SK-N-SH (cell line): ENCODE measurements around the gene NME3. TPM values are rescaled to one million over a fixed set of nuclear protein-coding genes. Genes with fewer than 3 reads are reported as not detected.

Source experiments
- CTCF ChIA-PET: fragments of 300-600, 350-600 bp; formaldehyde crosslinking; extraction: SDS; loops from one replicate; lab custom pipeline; 2021; lab: Yijun Ruan, JAX
- POLR2A ChIA-PET: fragments of 350-600 bp; sonication (Branson Sonifier 250); formaldehyde crosslinking; extraction: SDS; loops from one replicate; lab custom pipeline; 2020; ENCODE audit warnings: antibody characterized with exemption, inconsistent platforms; lab: Yijun Ruan, JAX
- DNase-seq: peaks from one replicate; pipeline ENCODE4 v3.0.0; 2012
- H2AFZ ChIP-seq: fragments of 200-600 bp; sonication (generic); 2 replicates; pipeline ENCODE4 v1.8.1; 2016; ENCODE audit warnings: antibody characterized with exemption, mild to moderate bottlenecking, low read depth
- H3F3A ChIP-seq: fragments of 200-600 bp; sonication (generic); replicated peaks from 2 replicates; pipeline ENCODE3; 2016; ENCODE audit warnings: antibody characterized with exemption, mild to moderate bottlenecking; ENCODE audit not compliant: insufficient read depth
- H3K27ac ChIP-seq, 2 experiments: fragments of 200-500 bp in 1 of 2; fragments of 200-600 bp in 1 of 2; sonication (Bioruptor generic) in 1 of 2; sonication (generic), shearing (Covaris generic) in 1 of 2; 2 replicates each; pipeline versions ENCODE4 v1.5.1 to v1.6.1; 2014 to 2016; ENCODE audit warnings: low read depth in 2 of 2, inconsistent platforms in 1 of 2, low read length in 1 of 2, mild to moderate bottlenecking in 1 of 2, mixed read lengths in 1 of 2
- H3K27me3 ChIP-seq: fragments of 200-600 bp; sonication (generic), shearing (Covaris generic); 2 replicates; pipeline ENCODE4 v1.6.1; 2016; ENCODE audit warnings: mixed run types; ENCODE audit not compliant: insufficient read depth
- H3K36me3 ChIP-seq, 2 experiments: fragments of 200-500 bp in 1 of 2; fragments of 200-600 bp in 1 of 2; sonication (Bioruptor generic) in 1 of 2; sonication (generic) in 1 of 2; replicated peaks in 1 of 2; 2 replicates each; pipeline versions ENCODE3 to v1.5.1; 2014 to 2016; ENCODE audit warnings: low read length in 1 of 2, mild to moderate bottlenecking in 1 of 2; ENCODE audit not compliant: insufficient read depth in 2 of 2, control insufficient read depth in 1 of 2
- H3K4me1 ChIP-seq, 2 experiments: fragments of 200-500 bp in 1 of 2; fragments of 200-600 bp in 1 of 2; sonication (Bioruptor generic) in 1 of 2; sonication (generic), shearing (Covaris generic) in 1 of 2; 2 replicates each; pipeline versions ENCODE4 v1.5.1 to v1.6.1; 2014 to 2016; ENCODE audit warnings: low read depth in 1 of 2, low read length in 1 of 2, mixed run types in 1 of 2; ENCODE audit not compliant: insufficient read depth in 2 of 2, control insufficient read depth in 1 of 2
- H3K4me2 ChIP-seq: fragments of 200-600 bp; sonication (generic), shearing (Covaris generic); 2 replicates; pipeline ENCODE4 v1.6.1; 2017; ENCODE audit warnings: mixed run types
- H3K4me3 ChIP-seq, 2 experiments: fragments of 200-500 bp in 1 of 2; fragments of 200-600 bp in 1 of 2; sonication (Bioruptor generic) in 1 of 2; sonication (generic), shearing (Covaris generic) in 1 of 2; 2 replicates each; pipeline versions ENCODE4 v1.5.1 to v1.8.1; 2014 to 2016; ENCODE audit warnings: low read depth in 2 of 2, inconsistent platforms in 1 of 2, low read length in 1 of 2, mild to moderate bottlenecking in 1 of 2, mixed read lengths in 1 of 2, moderate library complexity in 1 of 2
- H3K79me2 ChIP-seq: fragments of 200-600 bp; sonication (generic); 2 replicates; pipeline ENCODE4 v1.8.1; 2017; ENCODE audit warnings: mild to moderate bottlenecking; ENCODE audit not compliant: insufficient read depth
- H3K9ac ChIP-seq: fragments of 200-600 bp; sonication (generic); 2 replicates; pipeline ENCODE4 v1.6.1; 2017; ENCODE audit warnings: mixed run types
- H3K9me2 ChIP-seq: fragments of 200-600 bp; sonication (generic); 2 replicates; pipeline ENCODE4 v1.6.1; 2017; ENCODE audit warnings: mixed run types
- H3K9me3 ChIP-seq: fragments of 200-600 bp; sonication (generic); 2 replicates; pipeline ENCODE4 v1.6.1; 2017; ENCODE audit warnings: mixed run types, mild to moderate bottlenecking, moderate library complexity
- H4K20me1 ChIP-seq: fragments of 200-600 bp; sonication (generic); 2 replicates; pipeline ENCODE4 v1.6.1; 2017; ENCODE audit warnings: mild to moderate bottlenecking, mixed run types; ENCODE audit not compliant: insufficient read depth
- EP300 ChIP-seq, 2 experiments: IDR thresholded peaks; 2 replicates each; pipeline versions ENCODE4 v1.4.0 to v1.6.1; 2012; ENCODE audit warnings: borderline replicate concordance in 1 of 2, low read depth in 1 of 2, low read length in 1 of 2
- GATA2 ChIP-seq: sonication (generic); formaldehyde crosslinking; IDR thresholded peaks from 2 replicates; pipeline ENCODE4 v1.5.0; 2020; ENCODE audit warnings: mild to moderate bottlenecking, missing genetic modification reagents
- MEF2A ChIP-seq: IDR thresholded peaks from 2 replicates; pipeline ENCODE4 v1.4.0; 2012; ENCODE audit warnings: low read depth, borderline replicate concordance
- PBX3 ChIP-seq: IDR thresholded peaks from 2 replicates; pipeline ENCODE4; 2012
- POLR2AphosphoS5 ChIP-seq: IDR thresholded peaks from 2 replicates; pipeline ENCODE4 v1.6.1; 2012; ENCODE audit warnings: low read depth, low read length
- REST ChIP-seq: IDR thresholded peaks from 2 replicates; pipeline ENCODE4 v1.6.1; 2012; ENCODE audit warnings: mild to moderate bottlenecking, low read depth, low read length, moderate library complexity
- RFX5 ChIP-seq: IDR thresholded peaks from 2 replicates; pipeline ENCODE4 v1.6.1; 2012; ENCODE audit warnings: mild to moderate bottlenecking, improper control_type of control experiment, low read length
- TEAD4 ChIP-seq: IDR thresholded peaks from 2 replicates; pipeline ENCODE4 v1.4.0; 2012; ENCODE audit warnings: mild to moderate bottlenecking, borderline replicate concordance; ENCODE audit not compliant: insufficient read depth
- YY1 ChIP-seq: IDR thresholded peaks from 2 replicates; pipeline ENCODE4 v1.4.0; 2012; ENCODE audit warnings: low read depth, mild to moderate bottlenecking
- WGBS: methylation state at CpG from one replicate; pipeline ENCODE4 v1.1.6; 2017; ENCODE audit warnings: low lambda C conversion rate; 5-methylcytosine and 5-hydroxymethylcytosine counted together
- polyA plus RNA-seq, 3 experiments: library from polyadenylated mRNA; depleted of rRNA; stranded (reverse); fragments of >200 nt; gene quantifications; 2 replicates each; pipeline ENCODE4 v1.2.3, GENCODE V29; 2012

Gene NME3
- polyA plus RNA-seq, 1 of the 3 experiments (the other 2 are of a cell fraction): 77.2 TPM

GRCh38 chr16:1787322-1788094, 16.2 kb upstream of the NME3 start:
- Histone ChIP-seq H3K9me2 (no peaks in the 10 kb centered on the region), H3K9me3 (no peaks in the 10 kb centered on the region), H3K4me3 (no peak overlapping the region), H3K27ac (no peak overlapping the region), H3K4me2 (no peak overlapping the region), H3F3A (peaks cover 3% of the 10 kb centered on the region), H3K9ac (no peak overlapping the region), H3K36me3 (peaks cover 0 to 48% of the 10 kb centered on the region in 2 experiments), H4K20me1 (peaks cover 6% of the 10 kb centered on the region; the same call in 1 of the 2 replicates), H3K27me3 (no peaks in the 10 kb centered on the region), H3K4me1 (no peaks in the 10 kb centered on the region; a peak in 1 of 4 replicates), H2AFZ (no peak overlapping the region), H3K79me2 (peaks cover 41% of the 10 kb centered on the region)
- 93% methylated on average over 8 of the region's 44 CpGs for WGBS
- ChIA-PET POLR2A (no interaction called here), CTCF (no interaction called here)
- no peak for TF ChIP-seq YY1
- DNase-seq: no peak

GRCh38 chr16:1787056-1787321, 15.6 kb upstream of the NME3 start:
- Histone ChIP-seq H3K79me2 (peaks cover 41% of the 10 kb centered on the region), H3K4me2 (no peak overlapping the region), H3K4me1 (no peaks in the 10 kb centered on the region; a peak in 1 of 4 replicates), H3K9ac (no peak overlapping the region), H3K9me2 (no peaks in the 10 kb centered on the region), H2AFZ (no peak overlapping the region), H4K20me1 (peaks cover 6% of the 10 kb centered on the region; the same call in 1 of the 2 replicates), H3K36me3 (peaks cover 0 to 45% of the 10 kb centered on the region in 2 experiments), H3K4me3 (no peak overlapping the region), H3F3A (peaks cover 3% of the 10 kb centered on the region), H3K27me3 (no peaks in the 10 kb centered on the region), H3K9me3 (no peaks in the 10 kb centered on the region), H3K27ac (no peak overlapping the region)
- 60% methylated on average over 1 of the region's 6 CpGs for WGBS
- TF ChIP-seq GATA2 (no peak), REST (no peak), PBX3 (no peak), MEF2A (no peak), EP300 (IDR thresholded peaks at IDR 0.05; ENCODE audit: borderline replicate concordance in 1 of 2, low read depth in 1 of 2, low read length in 1 of 2) (no peak), RFX5 (no peak), POLR2AphosphoS5 (no peak), TEAD4 (no peak)
- no peak for DNase-seq
- CTCF ChIA-PET: no interaction called here
- POLR2A ChIA-PET: no interaction called here
